Loucy (cell line): ENCODE data around the gene ZNF516.

ENCODE experiments used
- CTCF ChIP-seq: fragments of 200-600 bp; sonication (generic); conservative IDR thresholded peaks from 2 replicates; pipeline ENCODE4 v1.5.1; 2014; ENCODE audit warnings: mild to moderate bottlenecking, antibody characterized with exemption, low read length
- EZH2phosphoT487 ChIP-seq: fragments of 200-600 bp; IDR thresholded peaks from 2 replicates; pipeline ENCODE4 v1.6.1; 2018; ENCODE audit warnings: antibody characterized with exemption, mild to moderate bottlenecking, moderate library complexity, borderline replicate concordance

- TF ChIP-seq CTCF (no peak), EZH2phosphoT487 (no peak)
Measured at GRCh38 chr18:76498064-76498463, 3.0 kb upstream of the ZNF516 start.
